ENCODE measurements around the gene INO80C. TPM values are rescaled to one million over a fixed set of nuclear protein-coding genes. Genes with fewer than 3 reads are reported as not detected.

INO80C gene
- total RNA-seq, 5 donors from 2014 or later (not counting 1 experiment from before 2014, with no cell fraction given) = 19.3 to 29.5 (median 23.1) TPM

GRCh38 chr18:35460736-35461161, 37.0 kb downstream of the INO80C start:
- no peaks in the 10 kb centered on the region for H3K9me3 Mint-ChIP-seq
- DNase-seq (no peak), ATAC-seq (replicated peaks in 1 of 4) (no peak)
- peaks cover 0 to 3% (median 0%) of the 10 kb centered on the region in 3 donors for H3K4me1 Mint-ChIP-seq
- peaks cover under 1% of the 10 kb centered on the region for H3K36me3 Mint-ChIP-seq
- ChIA-PET POLR2A (no interaction called here), CTCF (no interaction called here)
- H3K9me3 ChIP-seq = no peaks in the 10 kb centered on the region
- H3K4me3 ChIP-seq (ENCODE audit: control insufficient read depth in 1 of 2, extremely low read depth in 1 of 2, low read length in 1 of 2) = no peak overlapping the region
- no peak overlapping the region for H3K4me3 Mint-ChIP-seq
- H3K4me1 ChIP-seq (ENCODE audit: control insufficient read depth in 1 of 2, extremely low read depth in 1 of 2, insufficient read depth in 2 of 2, low read length in 2 of 2) = peaks cover 0 to 4% of the 10 kb centered on the region in 2 experiments
- H3K27ac Mint-ChIP-seq = no peak overlapping the region
- no peaks in the 10 kb centered on the region for H3K27me3 ChIP-seq (replicated peaks in 1 of 2; ENCODE audit: control insufficient read depth in 2 of 2, extremely low read depth in 1 of 2, insufficient read depth in 2 of 2, low read length in 1 of 2)
- no peak overlapping the region for H3K27ac ChIP-seq (ENCODE audit: low read length)
- no peaks in the 10 kb centered on the region for H3K27me3 Mint-ChIP-seq
- WGBS (ENCODE audit: insufficient coverage) = no CpG with 5 or more reads among the region's 1 CpG
- no peaks in the 10 kb centered on the region for H3K36me3 ChIP-seq (ENCODE audit: control insufficient read depth in 2 of 2, extremely low read depth in 1 of 2, insufficient read depth in 1 of 2, low read length in 1 of 2)

GRCh38 chr18:35459997-35460396, 37.8 kb downstream of the INO80C start:
- 42% methylated on average over 2 of the region's 2 CpGs for WGBS (ENCODE audit: insufficient coverage)
- CTCF ChIA-PET = no interaction called here

DNA sequence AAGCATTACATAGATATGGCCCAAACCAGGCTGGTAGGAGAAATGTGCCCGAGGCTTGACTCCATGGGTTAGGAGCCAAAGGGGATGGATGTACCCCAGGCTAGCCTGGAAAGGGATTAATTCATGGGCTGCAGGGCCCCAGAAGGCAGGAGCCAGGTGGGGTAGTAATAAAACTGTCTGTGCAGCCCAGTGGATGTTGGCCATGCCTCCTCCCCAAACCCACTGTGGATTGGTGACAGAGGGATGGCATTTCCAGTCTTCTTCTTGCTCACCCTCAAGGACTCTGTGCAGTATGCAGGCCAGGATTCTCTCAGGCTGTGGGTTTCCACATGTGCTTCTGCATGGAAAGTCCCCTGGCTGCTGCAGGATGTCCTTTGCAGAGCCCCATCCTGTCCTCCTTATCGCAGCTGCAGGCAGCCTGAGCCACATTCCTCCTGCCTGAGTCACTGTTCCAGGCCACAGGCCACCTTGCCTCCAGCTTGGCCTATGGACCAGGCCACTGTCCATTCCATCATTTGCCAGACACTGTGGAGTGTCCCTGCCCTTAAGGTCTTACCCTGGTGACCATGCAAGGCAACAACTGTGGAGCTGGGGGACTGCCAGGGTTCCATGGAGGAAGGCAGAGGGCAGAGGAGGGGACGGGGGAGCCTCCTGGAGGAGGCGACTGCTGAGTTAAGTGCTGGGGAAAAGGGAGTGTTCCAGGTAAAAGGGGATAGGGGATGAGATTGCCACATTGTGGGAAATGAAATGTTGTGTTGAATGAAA, 38.9 kb downstream of the INO80C start:
- POLR2A ChIA-PET = no interaction called here
- Histone ChIP-seq H3K9me3 (no peaks in the 10 kb centered on the region), H3K27me3 (replicated peaks in 1 of 2; ENCODE audit: control insufficient read depth in 2 of 2, extremely low read depth in 1 of 2, insufficient read depth in 2 of 2, low read length in 1 of 2) (no peaks in the 10 kb centered on the region), H3K4me1 (ENCODE audit: control insufficient read depth in 1 of 2, extremely low read depth in 1 of 2, insufficient read depth in 2 of 2, low read length in 2 of 2) (peaks cover 0 to 4% of the 10 kb centered on the region in 2 experiments), H3K27ac (ENCODE audit: low read length) (no peak overlapping the region), H3K4me3 (ENCODE audit: control insufficient read depth in 1 of 2, extremely low read depth in 1 of 2, low read length in 1 of 2) (no peak overlapping the region), H3K36me3 (ENCODE audit: control insufficient read depth in 2 of 2, extremely low read depth in 1 of 2, insufficient read depth in 1 of 2, low read length in 1 of 2) (no peaks in the 10 kb centered on the region)
- WGBS (ENCODE audit: insufficient coverage) = 75% methylated on average over 4 of the region's 4 CpGs
- DNase-seq (no peak), ATAC-seq (replicated peaks in 1 of 4) (no peak)
- Mint-ChIP-seq H3K27me3 (no peaks in the 10 kb centered on the region), H3K4me3 (no peak overlapping the region), H3K27ac (no peak overlapping the region), H3K4me1 (peaks cover 0 to 3% (median 0%) of the 10 kb centered on the region in 3 donors), H3K9me3 (no peaks in the 10 kb centered on the region), H3K36me3 (no peaks in the 10 kb centered on the region)
- CTCF ChIA-PET = no interaction called here

More at GRCh38 chr18:35459997-35460396, 37.8 kb downstream of the INO80C start:
- Mint-ChIP-seq H3K9me3 (no peaks in the 10 kb centered on the region), H3K27ac (no peak overlapping the region), H3K4me3 (no peak overlapping the region), H3K36me3 (no peaks in the 10 kb centered on the region), H3K27me3 (no peaks in the 10 kb centered on the region), H3K4me1 (peaks cover 0 to 3% (median 0%) of the 10 kb centered on the region in 3 donors)
- Histone ChIP-seq H3K27ac (ENCODE audit: low read length) (no peak overlapping the region), H3K4me1 (ENCODE audit: control insufficient read depth in 1 of 2, extremely low read depth in 1 of 2, insufficient read depth in 2 of 2, low read length in 2 of 2) (peaks cover 0 to 4% of the 10 kb centered on the region in 2 experiments), H3K27me3 (replicated peaks in 1 of 2; ENCODE audit: control insufficient read depth in 2 of 2, extremely low read depth in 1 of 2, insufficient read depth in 2 of 2, low read length in 1 of 2) (no peaks in the 10 kb centered on the region), H3K9me3 (no peaks in the 10 kb centered on the region), H3K36me3 (ENCODE audit: control insufficient read depth in 2 of 2, extremely low read depth in 1 of 2, insufficient read depth in 1 of 2, low read length in 1 of 2) (no peaks in the 10 kb centered on the region), H3K4me3 (ENCODE audit: control insufficient read depth in 1 of 2, extremely low read depth in 1 of 2, low read length in 1 of 2) (no peak overlapping the region)
- POLR2A ChIA-PET = no interaction called here
- DNase-seq = no peak
- ATAC-seq (replicated peaks in 1 of 4) = no peak

GRCh38 chr18:35458271-35458670, 39.5 kb downstream of the INO80C start:
- Histone ChIP-seq H3K27me3 (replicated peaks in 1 of 2; ENCODE audit: control insufficient read depth in 2 of 2, extremely low read depth in 1 of 2, insufficient read depth in 2 of 2, low read length in 1 of 2) (no peaks in the 10 kb centered on the region), H3K27ac (ENCODE audit: low read length) (no peak overlapping the region), H3K4me1 (ENCODE audit: control insufficient read depth in 1 of 2, extremely low read depth in 1 of 2, insufficient read depth in 2 of 2, low read length in 2 of 2) (peaks cover 0 to 4% of the 10 kb centered on the region in 2 experiments), H3K36me3 (ENCODE audit: control insufficient read depth in 2 of 2, extremely low read depth in 1 of 2, insufficient read depth in 1 of 2, low read length in 1 of 2) (no peaks in the 10 kb centered on the region), H3K4me3 (ENCODE audit: control insufficient read depth in 1 of 2, extremely low read depth in 1 of 2, low read length in 1 of 2) (no peak overlapping the region), H3K9me3 (no peaks in the 10 kb centered on the region)
- H3K9me3 Mint-ChIP-seq = no peaks in the 10 kb centered on the region
- no peak overlapping the region for H3K27ac Mint-ChIP-seq
- no peaks in the 10 kb centered on the region for H3K36me3 Mint-ChIP-seq
- no peaks in the 10 kb centered on the region for H3K27me3 Mint-ChIP-seq
- H3K4me1 Mint-ChIP-seq = peaks cover 0 to 3% (median 0%) of the 10 kb centered on the region in 3 donors
- no peak overlapping the region for H3K4me3 Mint-ChIP-seq
- DNase-seq (no peak), ATAC-seq (replicated peaks in 1 of 4) (no peak)
- WGBS (ENCODE audit: insufficient coverage) = 83% methylated on average over 1 of the region's 1 CpG
- ChIA-PET CTCF (no interaction called here), POLR2A (no interaction called here)

GRCh38 chr18:35457140-35457704, 40.5 kb downstream of the INO80C start:
- no peak overlapping the region for H3K27ac ChIP-seq (ENCODE audit: low read length)
- ChIA-PET POLR2A (interaction anchor here in 1 of 2 donors (0.5 kb wide), 1 partner anchor 346 kb away, joined by 3 read pairs; no protein-coding TSS in a partner anchor), CTCF (no interaction called here)
- H3K4me1 ChIP-seq (ENCODE audit: control insufficient read depth in 1 of 2, extremely low read depth in 1 of 2, insufficient read depth in 2 of 2, low read length in 2 of 2) = peaks cover 0 to 4% of the 10 kb centered on the region in 2 experiments
- H3K4me3 ChIP-seq (ENCODE audit: control insufficient read depth in 1 of 2, extremely low read depth in 1 of 2, low read length in 1 of 2) = no peak overlapping the region
- H3K27me3 Mint-ChIP-seq = no peaks in the 10 kb centered on the region
- WGBS (ENCODE audit: insufficient coverage) = no CpG with 5 or more reads among the region's 3 CpGs
- H3K4me1 Mint-ChIP-seq = peaks cover 0 to 3% (median 0%) of the 10 kb centered on the region in 3 donors
- H3K36me3 Mint-ChIP-seq = no peaks in the 10 kb centered on the region
- ATAC-seq (replicated peaks in 1 of 4) (no peak), DNase-seq (no peak)
- no peaks in the 10 kb centered on the region for H3K27me3 ChIP-seq (replicated peaks in 1 of 2; ENCODE audit: control insufficient read depth in 2 of 2, extremely low read depth in 1 of 2, insufficient read depth in 2 of 2, low read length in 1 of 2)
- no peak overlapping the region for H3K27ac Mint-ChIP-seq
- no peaks in the 10 kb centered on the region for H3K9me3 Mint-ChIP-seq
- H3K4me3 Mint-ChIP-seq = no peak overlapping the region
- no peaks in the 10 kb centered on the region for H3K36me3 ChIP-seq (ENCODE audit: control insufficient read depth in 2 of 2, extremely low read depth in 1 of 2, insufficient read depth in 1 of 2, low read length in 1 of 2)
- no peaks in the 10 kb centered on the region for H3K9me3 ChIP-seq

- DNase-seq = no peak
- H3K27ac ChIP-seq (ENCODE audit: low read length) = no peak overlapping the region
- peaks cover 0 to 3% (median 0%) of the 10 kb centered on the region in 3 donors for H3K4me1 Mint-ChIP-seq
- peaks cover 0 to 4% of the 10 kb centered on the region in 2 experiments for H3K4me1 ChIP-seq (ENCODE audit: control insufficient read depth in 1 of 2, extremely low read depth in 1 of 2, insufficient read depth in 2 of 2, low read length in 2 of 2)
- no peaks in the 10 kb centered on the region for H3K36me3 ChIP-seq (ENCODE audit: control insufficient read depth in 2 of 2, extremely low read depth in 1 of 2, insufficient read depth in 1 of 2, low read length in 1 of 2)
- CTCF ChIA-PET = no interaction called here
- H3K9me3 Mint-ChIP-seq = peaks cover 0 to 5% (median 0%) of the 10 kb centered on the region in 3 donors
- no peaks in the 10 kb centered on the region for H3K27me3 Mint-ChIP-seq
- WGBS (ENCODE audit: insufficient coverage) = 89% methylated on average over 3 of the region's 10 CpGs
- H3K36me3 Mint-ChIP-seq = no peaks in the 10 kb centered on the region
- peaks cover 2% of the 10 kb centered on the region for H3K9me3 ChIP-seq
- no peak overlapping the region for H3K4me3 ChIP-seq (ENCODE audit: control insufficient read depth in 1 of 2, extremely low read depth in 1 of 2, low read length in 1 of 2)
- H3K27ac Mint-ChIP-seq = no peak overlapping the region
- POLR2A ChIA-PET = no interaction called here
- H3K4me3 Mint-ChIP-seq = no peak overlapping the region
- ATAC-seq (replicated peaks in 1 of 4) = no peak
- H3K27me3 ChIP-seq (replicated peaks in 1 of 2; ENCODE audit: control insufficient read depth in 2 of 2, extremely low read depth in 1 of 2, insufficient read depth in 2 of 2, low read length in 1 of 2) = no peaks in the 10 kb centered on the region
Measured at GRCh38 chr18:35455926-35456763, 41.6 kb downstream of the INO80C start.

Measured in T-cell (primary cell).